GM18870 (cell line): ENCODE measurements around the gene CREG1.
"Not testable (repeated sequence)": the region's sequence is repeated elsewhere in the genome, so short reads cannot be mapped to it uniquely, and the experiment has no call there.

Experiments used
- ATAC-seq: cut with Tn5 transposase; IDR thresholded peaks from one replicate; pipeline ENCODE4 v1.9.1; 2021; ENCODE audit warnings: moderate library complexity; ENCODE audit not compliant: unreplicated experiment

Gene CREG1

GRCh38 chr1:167553136-167554027, at the start of gene CREG1:
CREG1 (minus strand) TSS chr1:167553762.
- peak; percentile 81 for ATAC-seq

DNA sequence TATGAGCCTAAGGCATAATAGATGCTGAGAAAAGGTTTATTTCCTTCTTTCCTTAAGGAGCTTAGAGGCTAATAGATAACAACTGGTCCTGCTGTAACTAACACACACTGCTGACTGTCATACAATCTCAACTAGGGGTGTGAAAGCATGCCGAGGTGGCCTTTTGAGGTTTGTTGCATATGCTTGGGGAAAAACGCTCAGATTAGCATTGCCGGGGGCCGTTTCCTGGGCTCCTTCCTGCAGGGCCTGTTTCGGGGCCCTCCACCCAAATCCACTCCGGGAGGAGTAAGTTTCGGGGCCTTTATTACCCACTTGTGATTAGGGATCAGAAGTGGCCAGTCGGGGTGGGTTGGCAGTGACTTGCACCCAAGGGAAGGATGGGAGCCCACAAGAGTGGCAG, 49.3 kb upstream of the CREG1 start:
- no peak for ATAC-seq

- no peak for ATAC-seq
These were observed 48.2 kb upstream of the CREG1 start for GRCh38 chr1:167601442-167602383.

GRCh38 chr1:167599957-167600581, 46.5 kb upstream of the CREG1 start:
- ATAC-seq, result peak; percentile 71

DNA sequence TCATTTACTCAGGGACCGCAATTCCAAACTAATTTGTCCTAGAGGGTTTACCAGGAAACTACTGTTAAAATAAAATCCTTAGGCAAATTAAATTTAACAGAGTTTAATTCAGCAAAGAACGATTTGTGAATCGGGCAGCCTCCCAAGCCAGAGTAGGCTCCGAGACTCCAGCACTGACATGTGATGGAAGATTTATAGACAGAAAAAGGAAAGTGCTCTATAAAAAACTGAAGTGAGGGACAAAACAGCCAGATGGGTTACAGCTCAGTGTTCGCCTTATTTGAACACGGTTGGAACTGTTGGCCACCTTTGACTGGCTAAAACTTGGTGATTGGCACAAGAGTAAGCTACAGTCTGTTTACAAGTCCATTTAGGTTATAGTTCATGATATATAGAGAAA, 41.3 kb upstream of the CREG1 start:
- ATAC-seq, result no peak

DNA sequence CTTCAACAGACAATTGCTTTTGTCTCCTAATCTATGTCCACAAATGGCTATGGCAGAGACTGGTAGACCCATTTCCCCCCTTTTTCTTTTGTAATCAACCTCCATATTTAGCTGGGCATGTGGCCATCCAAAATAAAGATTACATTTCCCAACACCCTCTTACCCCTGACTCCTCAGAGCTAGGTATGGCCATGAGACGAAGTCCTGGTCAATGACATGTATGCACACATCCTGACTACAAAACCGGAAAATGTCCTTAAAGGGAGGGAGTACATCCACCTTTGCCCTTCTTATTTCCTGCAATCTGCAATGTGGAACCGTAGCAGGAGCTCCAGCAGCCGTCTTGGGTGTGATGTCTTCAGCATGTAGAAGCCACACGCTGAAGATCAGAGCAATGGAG, 40.3 kb upstream of the CREG1 start:
- no peak for ATAC-seq

- ATAC-seq, result no peak
These were observed 38.9 kb upstream of the CREG1 start for GRCh38 chr1:167592475-167592874.

DNA sequence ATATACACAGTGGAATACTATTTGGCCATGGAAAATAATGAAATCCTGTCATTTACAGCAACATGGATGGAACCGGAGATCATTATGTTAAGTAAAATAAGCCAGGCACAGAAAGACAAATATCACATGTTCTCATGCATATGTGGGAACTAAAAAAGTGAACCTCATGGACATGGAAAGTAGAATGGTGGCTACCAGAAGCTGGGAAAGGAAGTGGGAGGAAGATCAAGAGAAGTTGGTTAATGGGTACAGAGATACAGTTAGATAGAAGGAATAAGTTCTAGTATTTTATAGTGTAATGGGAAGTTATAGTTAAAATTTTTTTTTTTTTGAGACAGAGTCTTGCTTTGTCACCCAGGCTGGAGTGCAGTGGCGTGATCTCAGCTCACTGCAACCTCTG, 34.8 kb upstream of the CREG1 start:
- no peak for ATAC-seq

GRCh38 chr1:167587872-167588271, 34.3 kb upstream of the CREG1 start:
- ATAC-seq, result no peak

GRCh38 chr1:167587342-167587741, 33.8 kb upstream of the CREG1 start:
- no peak for ATAC-seq

DNA sequence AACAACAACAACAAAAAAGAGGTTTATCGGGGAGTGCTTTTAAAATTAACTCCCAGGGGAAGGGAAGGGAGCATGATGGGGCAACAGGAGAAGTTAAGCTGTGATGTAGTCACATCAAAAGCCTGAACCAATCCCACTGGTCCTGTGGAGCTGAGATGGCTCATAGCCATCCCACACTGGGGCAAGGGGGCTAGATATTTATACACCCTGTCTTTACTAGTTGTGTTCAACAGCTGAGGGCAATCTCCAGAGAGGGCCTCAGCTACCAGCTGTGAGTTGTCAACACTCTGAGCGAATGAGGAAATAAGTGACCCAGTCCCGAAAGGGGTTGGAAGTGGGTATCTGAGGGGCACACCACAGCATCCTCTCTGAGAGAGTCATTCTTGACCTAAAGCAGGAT, 31.0 kb upstream of the CREG1 start:
- no peak for ATAC-seq

DNA sequence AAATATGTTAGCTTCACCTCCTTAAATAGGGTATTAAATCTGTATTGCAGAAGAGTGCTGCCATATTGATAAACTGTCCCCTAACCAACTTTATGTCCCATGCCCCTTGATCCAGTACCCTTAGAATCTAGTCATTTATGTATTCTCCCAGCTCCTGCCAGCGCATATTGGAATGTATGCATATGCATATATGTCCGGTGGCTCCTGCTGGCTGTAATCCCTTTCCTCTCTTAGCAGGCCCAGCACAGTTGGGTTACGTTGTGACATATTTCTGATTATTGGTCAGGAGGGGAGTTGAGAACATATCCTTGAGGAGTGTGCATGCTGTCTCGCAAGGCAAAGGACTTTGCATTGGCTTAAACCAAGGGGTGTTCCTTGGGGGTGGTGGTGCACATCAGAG, 29.2 kb upstream of the CREG1 start:
- no peak for ATAC-seq

DNA sequence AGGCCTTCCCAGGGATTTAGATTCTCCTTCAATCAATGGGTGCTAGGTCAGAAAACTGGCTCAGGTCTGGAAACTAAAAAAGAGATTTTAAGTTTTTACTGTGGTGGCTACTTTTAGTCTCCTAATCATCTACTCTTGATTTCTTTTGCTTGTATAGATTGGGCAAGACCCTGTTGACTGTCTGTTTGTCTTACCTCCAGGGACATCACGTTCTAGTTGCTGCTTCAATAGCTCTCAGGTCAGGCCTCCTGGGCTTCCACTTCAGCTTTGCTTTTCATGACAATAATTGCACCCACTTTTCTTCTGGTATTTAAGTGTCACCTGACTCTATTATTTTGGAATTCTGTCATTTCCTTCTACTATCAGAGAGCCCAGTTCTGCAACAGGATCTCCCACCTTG, 28.5 kb upstream of the CREG1 start:
- ATAC-seq, result no peak

DNA sequence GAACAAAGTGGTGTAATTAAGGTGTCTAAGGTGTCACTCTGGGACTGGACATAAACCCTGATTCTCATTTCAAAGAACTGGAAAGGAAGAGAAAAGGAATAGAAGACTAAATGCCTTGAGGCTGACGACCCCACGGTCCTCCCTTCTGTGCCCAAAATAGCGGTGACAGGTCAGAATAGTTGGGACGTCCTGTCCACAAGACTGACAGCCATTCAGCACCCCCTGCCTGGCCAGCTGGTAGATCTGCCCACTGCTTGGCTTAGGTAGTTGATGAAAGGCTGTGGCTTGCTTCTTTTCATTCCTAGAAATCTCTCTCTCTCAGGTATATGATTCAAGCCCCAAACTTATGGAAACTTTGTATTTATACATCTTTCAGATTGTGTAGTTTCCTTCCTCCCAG, 26.4 kb upstream of the CREG1 start:
- ATAC-seq, result no peak

DNA sequence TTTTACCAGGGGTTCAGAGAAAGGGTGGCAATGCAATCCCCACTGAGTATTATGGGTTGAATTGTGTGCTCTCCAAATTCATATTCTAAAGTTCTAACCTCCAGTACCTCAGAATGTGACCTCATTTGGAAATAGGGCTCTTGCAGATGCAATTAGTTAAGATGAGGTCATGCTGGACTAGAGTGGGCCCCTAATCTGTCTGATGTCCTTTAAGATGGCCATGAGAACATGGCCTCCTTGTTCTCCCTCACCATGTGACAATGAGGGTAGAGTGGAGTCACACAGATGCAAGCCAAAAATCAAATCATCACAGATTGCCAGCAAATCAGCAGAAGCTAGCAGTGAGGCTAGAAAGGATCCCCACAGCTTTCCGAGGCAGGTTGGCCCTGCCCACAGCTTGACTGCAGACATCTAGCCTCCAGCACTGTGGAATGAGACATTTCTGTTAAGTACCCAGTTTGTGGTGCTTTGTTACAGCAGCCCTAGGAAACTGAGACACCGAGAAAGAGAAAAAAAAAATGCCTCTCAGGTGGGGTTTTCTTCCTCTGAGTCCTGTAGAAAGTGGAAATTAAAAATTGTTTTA, 25.5 kb upstream of the CREG1 start:
- no peak for ATAC-seq

- ATAC-seq, result no peak
These were observed 22.1 kb upstream of the CREG1 start for GRCh38 chr1:167575649-167576048.

DNA sequence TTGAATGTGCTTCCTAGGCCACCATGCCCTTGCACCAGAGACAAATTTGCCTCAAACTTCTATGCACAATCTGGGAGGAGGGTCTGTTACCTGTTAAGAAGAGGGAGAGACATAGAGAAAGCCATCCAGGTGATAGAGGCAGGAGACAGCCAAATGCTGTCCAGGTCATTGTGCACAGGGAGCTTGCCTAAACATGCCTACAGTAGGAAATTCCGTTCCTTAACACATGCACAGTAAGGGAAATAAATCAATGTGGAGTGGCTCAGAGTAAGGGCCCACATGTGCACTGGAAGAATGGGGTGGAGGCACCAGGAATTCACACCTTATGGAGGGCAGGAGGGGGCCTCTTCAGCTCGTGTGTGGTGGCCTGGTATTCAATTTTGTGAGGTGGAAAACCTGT, 19.5 kb upstream of the CREG1 start:
- no peak for ATAC-seq

DNA sequence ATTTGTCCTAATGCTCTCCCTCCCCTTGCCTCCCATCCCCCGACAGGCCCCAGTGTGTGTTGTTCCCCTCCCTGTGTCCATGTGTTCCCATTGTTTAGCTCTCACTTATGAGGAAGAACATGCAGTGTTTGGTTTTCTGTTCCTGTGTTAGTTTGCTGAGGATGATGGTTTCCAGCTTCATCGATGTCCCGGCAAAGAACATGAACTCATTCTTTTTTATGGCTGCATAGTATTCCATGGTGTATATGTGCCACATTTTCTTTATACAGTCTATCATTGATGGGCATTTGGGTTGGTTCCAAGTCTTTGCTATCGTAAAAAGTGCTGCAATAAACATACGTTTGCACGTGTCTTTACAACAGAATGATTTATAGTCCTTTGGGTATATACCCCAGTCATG, 17.1 kb upstream of the CREG1 start:
- ATAC-seq, result not testable (repeated sequence)

GRCh38 chr1:167567663-167568062, 14.1 kb upstream of the CREG1 start:
- no peak for ATAC-seq

DNA sequence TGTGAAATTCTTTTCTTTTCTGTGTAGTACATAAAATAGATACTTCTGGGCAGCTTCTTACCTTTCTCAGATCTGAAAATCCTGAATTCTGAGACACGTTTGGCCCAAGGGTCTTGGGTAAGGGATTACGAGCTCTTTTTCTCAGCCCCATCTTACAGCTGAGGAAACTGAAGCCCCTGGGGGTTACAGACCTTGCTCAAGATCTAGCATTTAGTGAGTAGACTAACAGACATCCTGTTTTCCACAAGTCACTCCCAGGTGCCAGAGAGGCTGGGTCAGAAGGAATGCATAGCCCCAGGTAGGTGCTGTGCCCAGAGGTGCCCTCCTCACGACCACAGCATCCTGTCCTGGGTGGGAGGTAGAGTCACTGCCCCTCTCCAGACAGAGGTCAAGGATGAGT, 13.2 kb upstream of the CREG1 start:
- ATAC-seq, result no peak

GRCh38 chr1:167565922-167566321, 12.4 kb upstream of the CREG1 start:
- no peak for ATAC-seq
